Measurements from ENCODE around the gene PPP5C.
"Not testable (repeated sequence)": the region's sequence is repeated elsewhere in the genome, so short reads cannot be mapped to it uniquely, and the experiment has no call there.

Gene PPP5C

DNA sequence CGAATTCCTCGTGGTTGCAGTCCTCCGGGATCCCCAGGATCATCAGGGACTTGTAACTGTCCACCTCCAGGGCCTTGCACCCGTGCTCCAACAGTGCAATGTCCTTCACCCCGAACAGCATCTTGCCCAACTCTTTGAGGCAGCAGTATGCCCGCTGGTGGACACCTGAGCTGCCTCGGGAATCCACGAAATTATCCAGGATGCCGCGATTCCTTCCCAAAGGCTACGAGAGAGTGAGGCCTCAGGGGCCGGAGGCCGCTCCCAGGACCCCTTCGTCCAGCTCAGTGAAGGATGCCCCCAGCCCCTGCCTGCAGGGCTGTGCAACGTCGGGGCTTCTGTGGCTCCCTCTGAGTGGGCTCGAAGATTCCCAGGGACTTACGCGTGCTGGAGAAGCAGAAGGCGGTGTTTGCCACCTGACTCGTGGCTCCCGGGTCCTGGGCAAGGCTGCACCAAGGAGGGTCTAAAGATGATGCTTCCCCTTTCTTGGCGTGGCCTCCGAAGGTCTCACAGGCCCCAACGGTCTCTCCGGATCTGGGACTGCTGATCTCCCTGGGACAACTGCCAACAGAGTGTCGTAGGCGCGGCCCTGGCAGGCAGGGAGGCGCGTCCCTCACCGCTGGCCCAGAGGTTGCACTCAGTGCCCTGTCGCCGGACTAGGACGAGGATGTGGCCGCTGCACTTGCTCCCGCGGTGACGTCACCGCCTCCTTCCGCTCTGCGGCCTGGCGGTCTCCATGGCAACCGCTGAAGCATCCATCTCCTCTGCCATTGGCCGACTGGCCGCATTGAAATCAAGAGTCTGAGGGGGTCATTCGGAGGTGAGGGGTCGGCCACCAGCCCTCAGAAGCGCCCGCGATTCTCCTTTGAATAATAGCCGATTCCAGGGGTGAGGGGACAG is 81.6 kb downstream of the PPP5C start, which contains the start of gene PNMA8C:
TSS of gene PNMA8C (minus strand) at position 698 of the 897 bp plus-strand sequence. CDS start at position 121, 577 bp downstream.
- H3K4me1 ChIP-seq (ENCODE audit: insufficient read depth, low read length), result no peaks in the 10 kb centered on the region

GRCh38 chr19:46429999-46430398 is 83.1 kb downstream of the PPP5C start:
- Histone ChIP-seq H3K36me3 (ENCODE audit: insufficient read depth, low read length) (no peaks in the 10 kb centered on the region), H3K9ac (ENCODE audit: low read depth, low read length) (no peak overlapping the region), H3K9me3 (ENCODE audit: control insufficient read depth, insufficient read depth, low read length) (no peaks in the 10 kb centered on the region), H3K4me1 (ENCODE audit: insufficient read depth, low read length) (no peaks in the 10 kb centered on the region)

More for the DNA sequence above, 81.6 kb downstream of the PPP5C start, which contains the start of gene PNMA8C:
- Histone ChIP-seq H3K9ac (ENCODE audit: low read depth, low read length) (peak within 1 kb of the TSS; percentile 11; the same call in 1 of the 2 replicates), H3K9me3 (ENCODE audit: control insufficient read depth, insufficient read depth, low read length) (no peaks in the 10 kb centered on the region), H3K36me3 (ENCODE audit: insufficient read depth, low read length) (no peaks in the 10 kb centered on the region)

- H3K9me3 ChIP-seq (ENCODE audit: control insufficient read depth, insufficient read depth, low read length), result no peaks in the 10 kb centered on the region
- no peaks in the 10 kb centered on the region for H3K4me1 ChIP-seq (ENCODE audit: insufficient read depth, low read length)
- no peak overlapping the region for H3K9ac ChIP-seq (ENCODE audit: low read depth, low read length)
- no peaks in the 10 kb centered on the region for H3K36me3 ChIP-seq (ENCODE audit: insufficient read depth, low read length)
Observed at GRCh38 chr19:46431824-46432223, 84.9 kb downstream of the PPP5C start.

DNA sequence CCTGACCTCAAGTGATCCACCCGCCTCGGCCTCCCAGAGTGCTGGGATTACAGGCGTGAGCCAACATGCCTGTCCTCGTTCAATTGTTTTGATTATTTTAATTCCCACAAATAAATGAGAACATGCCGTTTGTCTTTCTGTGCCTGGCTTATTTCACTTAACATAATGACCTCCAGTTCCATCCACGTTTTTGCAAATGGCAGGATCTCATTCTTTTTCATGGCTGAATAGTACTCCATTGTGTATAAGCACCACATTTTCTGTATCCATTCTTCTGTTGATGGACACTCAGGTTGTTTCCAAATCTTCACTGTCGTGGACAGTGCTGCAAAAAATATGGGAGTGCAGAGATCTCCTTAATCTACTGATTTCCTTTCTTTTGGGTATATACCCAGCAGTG is 86.6 kb downstream of the PPP5C start:
- H3K36me3 ChIP-seq (ENCODE audit: insufficient read depth, low read length); H3K9ac ChIP-seq (ENCODE audit: low read depth, low read length); H3K4me1 ChIP-seq (ENCODE audit: insufficient read depth, low read length); H3K9me3 ChIP-seq (ENCODE audit: control insufficient read depth, insufficient read depth, low read length): not testable (repeated sequence)

DNA sequence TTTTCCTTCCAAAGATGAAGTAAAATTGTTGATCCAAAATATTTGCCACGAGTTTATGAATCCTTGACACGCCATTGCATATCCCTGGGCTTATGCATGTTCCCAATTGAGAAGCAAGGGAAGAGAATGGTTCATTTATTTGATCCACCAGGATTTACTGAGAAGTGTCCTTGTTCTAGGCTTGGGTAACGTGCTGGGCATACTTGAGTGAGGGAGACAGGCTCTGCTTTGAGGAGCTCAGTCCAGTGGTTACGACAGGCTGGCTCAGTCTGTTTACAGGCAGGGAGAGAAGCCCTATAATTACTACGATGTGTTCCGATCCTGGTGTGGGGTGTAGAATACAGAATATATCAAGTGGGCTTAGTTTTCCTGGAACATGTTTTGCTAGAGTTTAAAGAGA is 88.1 kb downstream of the PPP5C start:
- Histone ChIP-seq H3K36me3 (ENCODE audit: insufficient read depth, low read length) (no peaks in the 10 kb centered on the region), H3K4me1 (ENCODE audit: insufficient read depth, low read length) (no peaks in the 10 kb centered on the region), H3K9ac (ENCODE audit: low read depth, low read length) (no peak overlapping the region), H3K9me3 (ENCODE audit: control insufficient read depth, insufficient read depth, low read length) (no peaks in the 10 kb centered on the region)

- H3K9ac ChIP-seq (ENCODE audit: low read depth, low read length); H3K9me3 ChIP-seq (ENCODE audit: control insufficient read depth, insufficient read depth, low read length); H3K36me3 ChIP-seq (ENCODE audit: insufficient read depth, low read length); H3K4me1 ChIP-seq (ENCODE audit: insufficient read depth, low read length): not testable (repeated sequence)
Observed at GRCh38 chr19:46435689-46436088, 88.8 kb downstream of the PPP5C start.
